HL-60 (cell line): ENCODE data around the gene DHRS9.
"Not testable (repeated sequence)": the region's sequence is repeated elsewhere in the genome, so short reads cannot be mapped to it uniquely, and the experiment has no call there.

Experiments
- DNase-seq, 2 experiments: peaks; one replicate each; pipeline ENCODE4 v3.0.0-alpha.2; 2010 to 2020; ENCODE audit warnings: low read depth in 1 of 2, low spot score in 1 of 2
- H3K27ac ChIP-seq: fragments of 250-450 bp; sonication (Bioruptor Pico); replicated peaks from 2 replicates; pipeline ENCODE4 v1.5.1; 2020; ENCODE audit warnings: mild to moderate bottlenecking, moderate library complexity
- H3K27me3 ChIP-seq: fragments of 250-450 bp; sonication (Bioruptor Pico); 2 replicates; pipeline ENCODE4 v1.5.1; 2021; ENCODE audit warnings: mild to moderate bottlenecking, moderate library complexity; ENCODE audit not compliant: insufficient read depth, poor library complexity, severe bottlenecking
- H3K4me3 ChIP-seq: replicated peaks from 2 replicates; pipeline ENCODE4 v1.5.1; 2011; ENCODE audit warnings: mild to moderate bottlenecking, control low read depth, low read length; ENCODE audit not compliant: insufficient read depth
- GABPA ChIP-seq: IDR thresholded peaks from 2 replicates; pipeline ENCODE4 v1.6.1; 2012; ENCODE audit warnings: low read depth
- POLR2AphosphoS5 ChIP-seq: IDR thresholded peaks from 2 replicates; pipeline ENCODE4 v1.6.1; 2012; ENCODE audit warnings: low read depth
- SPI1 ChIP-seq: IDR thresholded peaks from 2 replicates; pipeline ENCODE4 v1.6.1; 2012; ENCODE audit warnings: low read depth, mild to moderate bottlenecking, borderline replicate concordance
- TF ChIP-seq, protein P1 (sequence below): IDR thresholded peaks from 2 replicates; pipeline ENCODE4 v1.6.1; 2012; ENCODE audit warnings: low read depth; ENCODE audit not compliant: insufficient replicate concordance
- TF ChIP-seq, protein P2 (sequence below): IDR thresholded peaks from one replicate; pipeline ENCODE4 v1.5.1; 2011; ENCODE audit warnings: low read length, control low read depth, inconsistent platforms; ENCODE audit not compliant: insufficient read depth

DHRS9 gene

DNA sequence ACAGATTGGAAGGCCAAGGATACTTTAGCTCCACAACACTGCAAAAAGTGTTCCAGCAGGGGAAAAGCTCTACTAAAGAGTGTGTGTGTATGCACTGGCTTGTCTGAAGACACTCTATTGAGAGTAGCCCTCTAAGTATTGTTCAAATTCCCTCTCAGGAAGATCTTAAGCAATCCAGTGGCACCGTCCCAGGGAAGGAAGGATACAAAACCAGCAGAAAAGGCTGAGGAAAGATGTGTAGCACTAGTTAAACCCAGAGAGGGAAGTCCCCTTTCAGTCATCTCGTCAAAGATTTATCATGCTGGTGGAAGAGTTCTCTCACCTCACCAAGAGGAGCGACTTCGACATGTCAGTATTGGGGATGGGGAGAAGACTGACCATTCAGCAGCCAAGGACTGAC is 50.5 kb downstream of the DHRS9 start:
- no peak for DNase-seq
- Histone ChIP-seq H3K27me3 (no peaks in the 10 kb centered on the region), H3K27ac (no peak overlapping the region), H3K4me3 (no peak overlapping the region)
- no peak for TF ChIP-seq GABPA
- TF ChIP-seq, protein P1, sequence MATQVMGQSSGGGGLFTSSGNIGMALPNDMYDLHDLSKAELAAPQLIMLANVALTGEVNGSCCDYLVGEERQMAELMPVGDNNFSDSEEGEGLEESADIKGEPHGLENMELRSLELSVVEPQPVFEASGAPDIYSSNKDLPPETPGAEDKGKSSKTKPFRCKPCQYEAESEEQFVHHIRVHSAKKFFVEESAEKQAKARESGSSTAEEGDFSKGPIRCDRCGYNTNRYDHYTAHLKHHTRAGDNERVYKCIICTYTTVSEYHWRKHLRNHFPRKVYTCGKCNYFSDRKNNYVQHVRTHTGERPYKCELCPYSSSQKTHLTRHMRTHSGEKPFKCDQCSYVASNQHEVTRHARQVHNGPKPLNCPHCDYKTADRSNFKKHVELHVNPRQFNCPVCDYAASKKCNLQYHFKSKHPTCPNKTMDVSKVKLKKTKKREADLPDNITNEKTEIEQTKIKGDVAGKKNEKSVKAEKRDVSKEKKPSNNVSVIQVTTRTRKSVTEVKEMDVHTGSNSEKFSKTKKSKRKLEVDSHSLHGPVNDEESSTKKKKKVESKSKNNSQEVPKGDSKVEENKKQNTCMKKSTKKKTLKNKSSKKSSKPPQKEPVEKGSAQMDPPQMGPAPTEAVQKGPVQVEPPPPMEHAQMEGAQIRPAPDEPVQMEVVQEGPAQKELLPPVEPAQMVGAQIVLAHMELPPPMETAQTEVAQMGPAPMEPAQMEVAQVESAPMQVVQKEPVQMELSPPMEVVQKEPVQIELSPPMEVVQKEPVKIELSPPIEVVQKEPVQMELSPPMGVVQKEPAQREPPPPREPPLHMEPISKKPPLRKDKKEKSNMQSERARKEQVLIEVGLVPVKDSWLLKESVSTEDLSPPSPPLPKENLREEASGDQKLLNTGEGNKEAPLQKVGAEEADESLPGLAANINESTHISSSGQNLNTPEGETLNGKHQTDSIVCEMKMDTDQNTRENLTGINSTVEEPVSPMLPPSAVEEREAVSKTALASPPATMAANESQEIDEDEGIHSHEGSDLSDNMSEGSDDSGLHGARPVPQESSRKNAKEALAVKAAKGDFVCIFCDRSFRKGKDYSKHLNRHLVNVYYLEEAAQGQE, result no peak

DNA sequence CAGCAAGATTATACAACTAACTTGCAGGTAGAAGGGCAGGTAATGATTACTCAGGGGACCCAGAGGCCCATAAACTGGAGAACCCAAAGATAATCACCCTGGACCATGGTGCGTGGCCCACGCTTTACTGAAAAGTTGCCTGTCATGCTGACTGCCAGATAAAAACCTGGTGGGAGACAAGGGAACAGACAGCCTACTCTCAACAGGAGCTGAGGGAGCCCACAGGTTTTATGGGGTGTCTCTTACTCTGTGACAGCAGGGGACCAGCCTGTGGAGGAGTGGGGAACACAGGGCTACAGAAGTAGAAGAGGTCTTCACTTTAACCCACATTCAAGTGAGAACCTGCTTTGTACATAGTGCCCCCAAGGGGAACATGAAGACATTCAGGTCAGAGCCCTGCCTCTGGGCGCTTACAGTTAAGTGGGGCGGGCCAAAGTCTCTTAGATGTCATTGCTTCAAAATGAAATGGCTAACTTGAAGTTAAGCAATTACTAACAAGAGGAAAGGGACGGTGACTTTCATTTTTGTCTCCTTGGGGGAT is 60.4 kb downstream of the DHRS9 start:
- DNase-seq, result no peak
- H3K27me3 ChIP-seq, result no peaks in the 10 kb centered on the region
- TF ChIP-seq, protein P2, sequence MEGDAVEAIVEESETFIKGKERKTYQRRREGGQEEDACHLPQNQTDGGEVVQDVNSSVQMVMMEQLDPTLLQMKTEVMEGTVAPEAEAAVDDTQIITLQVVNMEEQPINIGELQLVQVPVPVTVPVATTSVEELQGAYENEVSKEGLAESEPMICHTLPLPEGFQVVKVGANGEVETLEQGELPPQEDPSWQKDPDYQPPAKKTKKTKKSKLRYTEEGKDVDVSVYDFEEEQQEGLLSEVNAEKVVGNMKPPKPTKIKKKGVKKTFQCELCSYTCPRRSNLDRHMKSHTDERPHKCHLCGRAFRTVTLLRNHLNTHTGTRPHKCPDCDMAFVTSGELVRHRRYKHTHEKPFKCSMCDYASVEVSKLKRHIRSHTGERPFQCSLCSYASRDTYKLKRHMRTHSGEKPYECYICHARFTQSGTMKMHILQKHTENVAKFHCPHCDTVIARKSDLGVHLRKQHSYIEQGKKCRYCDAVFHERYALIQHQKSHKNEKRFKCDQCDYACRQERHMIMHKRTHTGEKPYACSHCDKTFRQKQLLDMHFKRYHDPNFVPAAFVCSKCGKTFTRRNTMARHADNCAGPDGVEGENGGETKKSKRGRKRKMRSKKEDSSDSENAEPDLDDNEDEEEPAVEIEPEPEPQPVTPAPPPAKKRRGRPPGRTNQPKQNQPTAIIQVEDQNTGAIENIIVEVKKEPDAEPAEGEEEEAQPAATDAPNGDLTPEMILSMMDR, result no peak
- no peak for TF ChIP-seq GABPA
- TF ChIP-seq, protein P1, result no peak
- TF ChIP-seq SPI1, result no peak
- no peak for TF ChIP-seq POLR2AphosphoS5
- H3K27ac ChIP-seq, result no peak overlapping the region
- H3K4me3 ChIP-seq, result no peak overlapping the region

DNA sequence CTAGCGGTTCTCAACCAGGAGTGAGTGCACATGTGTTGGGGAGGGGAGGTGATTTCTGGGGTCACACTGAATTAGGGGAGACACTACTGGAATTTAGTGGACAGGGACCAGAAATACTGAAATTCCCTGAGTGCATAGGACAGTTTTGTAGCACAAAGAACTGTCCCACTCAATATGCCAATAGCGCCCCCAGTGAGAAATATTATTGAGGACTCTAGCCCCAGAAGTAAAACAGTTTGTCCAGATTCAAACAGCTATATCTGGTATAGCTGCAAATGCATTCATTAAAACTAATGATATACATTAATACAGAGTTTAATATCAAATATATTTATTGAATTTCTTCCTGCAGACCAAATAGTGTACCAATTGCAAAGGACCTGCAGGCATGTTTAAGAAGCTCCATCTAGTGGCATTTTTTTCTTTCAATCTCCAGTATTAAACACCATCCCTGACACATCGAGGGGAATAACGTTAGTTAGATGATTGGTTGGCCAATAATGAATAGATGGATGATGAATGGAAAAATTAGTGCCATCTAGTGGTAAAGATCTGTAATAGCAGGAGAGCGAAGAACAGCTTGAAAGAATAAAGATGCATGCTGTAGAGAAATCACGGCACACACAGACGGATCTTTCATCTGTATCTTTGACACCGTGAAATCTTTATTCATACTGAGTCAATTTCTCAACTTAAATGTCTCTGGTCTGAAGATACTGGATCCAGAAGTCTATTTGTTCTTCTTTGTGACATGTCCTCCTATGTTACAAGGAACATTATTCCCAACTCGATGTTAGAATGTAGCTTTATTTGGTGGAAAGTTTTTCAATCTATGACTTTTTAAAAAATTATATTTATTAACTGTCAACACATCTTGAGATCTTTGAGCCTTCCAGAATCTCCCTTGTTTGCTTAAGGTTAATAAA is 62.5 kb downstream of the DHRS9 start:
- H3K27ac ChIP-seq, result no peak overlapping the region
- TF ChIP-seq, protein P2, result peak; percentile 61
- TF ChIP-seq SPI1, result no peak
- DNase-seq, result peak in 1 of 2 experiments; percentile 45
- no peaks in the 10 kb centered on the region for H3K27me3 ChIP-seq
- H3K4me3 ChIP-seq, result no peak overlapping the region

GRCh38 chr2:169134272-169134671 is 64.9 kb downstream of the DHRS9 start:
- H3K4me3 ChIP-seq, DNase-seq, H3K27me3 ChIP-seq, H3K27ac ChIP-seq: not testable (repeated sequence)

- not testable (repeated sequence) for H3K27ac ChIP-seq, DNase-seq, H3K4me3 ChIP-seq
Measured at GRCh38 chr2:169136428-169136827, 67.1 kb downstream of the DHRS9 start.

More at GRCh38 chr2:169136428-169136827, 67.1 kb downstream of the DHRS9 start:
- H3K27me3 ChIP-seq, result not testable (repeated sequence)
